Muscle layer of colon (tissue), 2 donors: ENCODE results near the gene ITSN1.
A peak's percentile ranks its signal among the peaks of the same experiment; 100 is the strongest.
"Not testable (repeated sequence)": the region's sequence is repeated elsewhere in the genome, so short reads cannot be mapped to it uniquely, and the experiment has no call there.

Experiments
- H3K27ac ChIP-seq: one replicate; pipeline ENCODE4 v1.7.0; 2013; ENCODE audit warnings: low read depth, mild to moderate bottlenecking, low read length, moderate library complexity
- H3K27me3 ChIP-seq, 2 donors: one replicate each; pipeline ENCODE4 v1.7.0; 2013; ENCODE audit warnings: low read length in 2 of 2, mild to moderate bottlenecking in 2 of 2; ENCODE audit not compliant: insufficient read depth in 2 of 2, control insufficient read depth in 1 of 2
- H3K36me3 ChIP-seq: one replicate; pipeline ENCODE4 v1.7.0; 2013; ENCODE audit warnings: mild to moderate bottlenecking, low read length; ENCODE audit not compliant: insufficient read depth
- H3K4me1 ChIP-seq: one replicate; pipeline ENCODE4 v1.7.0; 2013; ENCODE audit warnings: mild to moderate bottlenecking, low read length; ENCODE audit not compliant: insufficient read depth
- H3K4me3 ChIP-seq, 2 donors: one replicate each; pipeline ENCODE4 v1.7.0; 2013; ENCODE audit warnings: low read length in 2 of 2, low read depth in 1 of 2, mild to moderate bottlenecking in 1 of 2, moderate library complexity in 1 of 2
- H3K9ac ChIP-seq: one replicate; pipeline ENCODE4 v1.7.0; 2013; ENCODE audit warnings: low read length
- H3K9me3 ChIP-seq: one replicate; pipeline ENCODE4 v1.7.0; 2013; ENCODE audit warnings: mild to moderate bottlenecking, low read length
- donor health status: abdominal sarcoma.
- donor health status: Adenocarcinoma of cecum.

Gene ITSN1

GRCh38 chr21:33642027-33642895 lies at the start of gene ITSN1:
TSS of gene ITSN1 (plus strand) at chr21:33642501. CDS start at chr21:33718829, 76,328 bp downstream.
- Histone ChIP-seq H3K4me3 (peak within 1 kb of the TSS; percentile 78 to 79), H3K36me3 (no peaks in the 10 kb centered on the region), H3K4me1 (peaks cover 24% of the 10 kb centered on the region), H3K27ac (peak within 1 kb of the TSS; percentile 90), H3K9ac (peak within 1 kb of the TSS; percentile 86), H3K9me3 (no peaks in the 10 kb centered on the region), H3K27me3 (no peaks in the 10 kb centered on the region)

GRCh38 chr21:33598051-33598450 lies 44.2 kb upstream of the ITSN1 start:
- Histone ChIP-seq H3K9me3 (no peaks in the 10 kb centered on the region), H3K27ac (no peak overlapping the region), H3K27me3 (no peaks in the 10 kb centered on the region), H3K4me1 (no peaks in the 10 kb centered on the region), H3K9ac (no peak overlapping the region), H3K4me3 (no peak overlapping the region), H3K36me3 (peaks cover 55% of the 10 kb centered on the region)

GRCh38 chr21:33608559-33608958 lies 33.7 kb upstream of the ITSN1 start:
- H3K36me3 ChIP-seq, result peaks cover 24% of the 10 kb centered on the region
- no peak overlapping the region for H3K4me3 ChIP-seq
- no peaks in the 10 kb centered on the region for H3K4me1 ChIP-seq
- no peak overlapping the region for H3K9ac ChIP-seq
- H3K9me3 ChIP-seq, result no peaks in the 10 kb centered on the region
- no peaks in the 10 kb centered on the region for H3K27me3 ChIP-seq
- H3K27ac ChIP-seq, result no peak overlapping the region

GRCh38 chr21:33611006-33611744 lies 31.1 kb upstream of the ITSN1 start:
- H3K9me3 ChIP-seq, result no peaks in the 10 kb centered on the region
- no peak overlapping the region for H3K27ac ChIP-seq
- H3K27me3 ChIP-seq, result no peaks in the 10 kb centered on the region
- H3K9ac ChIP-seq, result no peak overlapping the region
- no peak overlapping the region for H3K4me3 ChIP-seq
- H3K36me3 ChIP-seq, result peaks cover 22% of the 10 kb centered on the region
- no peaks in the 10 kb centered on the region for H3K4me1 ChIP-seq

GRCh38 chr21:33617565-33617964 lies 24.7 kb upstream of the ITSN1 start:
- not testable (repeated sequence) for H3K27me3 ChIP-seq, H3K9me3 ChIP-seq, H3K4me3 ChIP-seq, H3K9ac ChIP-seq, H3K27ac ChIP-seq, H3K4me1 ChIP-seq
- peaks cover 21% of the 10 kb centered on the region for H3K36me3 ChIP-seq

GRCh38 chr21:33618407-33618806 lies 23.9 kb upstream of the ITSN1 start:
- no peak overlapping the region for H3K27ac ChIP-seq
- H3K4me1 ChIP-seq, result no peaks in the 10 kb centered on the region
- H3K27me3 ChIP-seq, result no peaks in the 10 kb centered on the region
- no peak overlapping the region for H3K4me3 ChIP-seq
- no peak overlapping the region for H3K9ac ChIP-seq
- no peaks in the 10 kb centered on the region for H3K9me3 ChIP-seq
- H3K36me3 ChIP-seq, result peaks cover 14% of the 10 kb centered on the region

- Histone ChIP-seq H3K4me3 (no peak overlapping the region), H3K4me1 (no peaks in the 10 kb centered on the region), H3K9me3 (no peaks in the 10 kb centered on the region), H3K36me3 (peaks cover 14% of the 10 kb centered on the region), H3K27ac (no peak overlapping the region), H3K9ac (no peak overlapping the region), H3K27me3 (no peaks in the 10 kb centered on the region)
Observed at GRCh38 chr21:33619726-33620125, 22.6 kb upstream of the ITSN1 start.

GRCh38 chr21:33622253-33622652 lies 20.0 kb upstream of the ITSN1 start:
- H3K36me3 ChIP-seq, result peaks cover 14% of the 10 kb centered on the region
- no peaks in the 10 kb centered on the region for H3K9me3 ChIP-seq
- no peak overlapping the region for H3K4me3 ChIP-seq
- no peaks in the 10 kb centered on the region for H3K4me1 ChIP-seq
- H3K27me3 ChIP-seq, result no peaks in the 10 kb centered on the region
- no peak overlapping the region for H3K9ac ChIP-seq
- H3K27ac ChIP-seq, result no peak overlapping the region

- not testable (repeated sequence) for H3K27ac ChIP-seq, H3K27me3 ChIP-seq, H3K9me3 ChIP-seq, H3K4me1 ChIP-seq, H3K4me3 ChIP-seq, H3K9ac ChIP-seq
- H3K36me3 ChIP-seq, result peaks cover 13% of the 10 kb centered on the region
Observed at GRCh38 chr21:33626151-33626550, 16.1 kb upstream of the ITSN1 start.

GRCh38 chr21:33634254-33634653 lies 8.0 kb upstream of the ITSN1 start:
- Histone ChIP-seq H3K36me3 (peaks cover 7% of the 10 kb centered on the region), H3K4me1 (no peaks in the 10 kb centered on the region), H3K27me3 (no peaks in the 10 kb centered on the region), H3K4me3 (no peak overlapping the region), H3K27ac (no peak overlapping the region), H3K9ac (no peak overlapping the region), H3K9me3 (no peaks in the 10 kb centered on the region)

- H3K4me1 ChIP-seq, result peaks cover 24% of the 10 kb centered on the region
- no peaks in the 10 kb centered on the region for H3K27me3 ChIP-seq
Observed at GRCh38 chr21:33640697-33641351, 1.5 kb upstream of the ITSN1 start.

More at GRCh38 chr21:33640697-33641351, 1.5 kb upstream of the ITSN1 start:
- Histone ChIP-seq H3K36me3 (no peaks in the 10 kb centered on the region), H3K9me3 (no peaks in the 10 kb centered on the region), H3K9ac (peak overlapping the region; percentile 86), H3K27ac (peak overlapping the region; percentile 90), H3K4me3 (peak overlapping the region; percentile 78 to 79)
